DMS114 treated with DMSO at 0.1 percent for 48 hours (cell line): ENCODE data around the gene KAZN.

Experiments
- DNase-seq: peaks from one replicate; lab custom pipeline; 2025; ENCODE audit not compliant: unreplicated experiment; lab: John Stamatoyannopoulos, UW

KAZN gene

GRCh38 chr1:14946684-14947238 lies 348.3 kb downstream of the KAZN start:
- DNase-seq: no peak

- DNase-seq: no peak
These were observed 348.9 kb downstream of the KAZN start for GRCh38 chr1:14947421-14947820.

GRCh38 chr1:14948112-14948652 lies 349.7 kb downstream of the KAZN start:
- DNase-seq: no peak

- DNase-seq: no peak
These were observed 350.9 kb downstream of the KAZN start for GRCh38 chr1:14949270-14949835.

GRCh38 chr1:14949836-14950713 lies 351.6 kb downstream of the KAZN start:
- no peak for DNase-seq

GRCh38 chr1:14951766-14952165 lies 353.3 kb downstream of the KAZN start:
- DNase-seq: no peak

GRCh38 chr1:14952626-14953314 lies 354.3 kb downstream of the KAZN start:
- no peak for DNase-seq

- no peak for DNase-seq
These were observed 355.7 kb downstream of the KAZN start for GRCh38 chr1:14954210-14954609.

- no peak for DNase-seq
These were observed 356.4 kb downstream of the KAZN start for GRCh38 chr1:14954930-14955329.

- no peak for DNase-seq
These were observed 356.9 kb downstream of the KAZN start for GRCh38 chr1:14955402-14955801.

GRCh38 chr1:14955976-14956375 lies 357.5 kb downstream of the KAZN start:
- DNase-seq: no peak

GRCh38 chr1:14956579-14957195 lies 358.2 kb downstream of the KAZN start:
- DNase-seq: no peak

- DNase-seq: no peak
These were observed 359.1 kb downstream of the KAZN start for GRCh38 chr1:14957375-14958098.

GRCh38 chr1:14958249-14959058 lies 360.0 kb downstream of the KAZN start:
- no peak for DNase-seq

- no peak for DNase-seq
These were observed 360.7 kb downstream of the KAZN start for GRCh38 chr1:14959059-14959694.

GRCh38 chr1:14961661-14962267 lies 363.3 kb downstream of the KAZN start:
- peak; percentile 12 for DNase-seq

GRCh38 chr1:14962407-14962806 lies 363.9 kb downstream of the KAZN start:
- no peak for DNase-seq
